Measurements from ENCODE around the gene ASXL2.
"Not testable (repeated sequence)": the region's sequence is repeated elsewhere in the genome, so short reads cannot be mapped to it uniquely, and the experiment has no call there.

Gene ASXL2

GRCh38 chr2:25728559-25728958 is 149.7 kb downstream of the ASXL2 start:
- DNase-seq: no peak

GRCh38 chr2:25726522-25726921 is 151.8 kb downstream of the ASXL2 start:
- no peak for DNase-seq

DNA sequence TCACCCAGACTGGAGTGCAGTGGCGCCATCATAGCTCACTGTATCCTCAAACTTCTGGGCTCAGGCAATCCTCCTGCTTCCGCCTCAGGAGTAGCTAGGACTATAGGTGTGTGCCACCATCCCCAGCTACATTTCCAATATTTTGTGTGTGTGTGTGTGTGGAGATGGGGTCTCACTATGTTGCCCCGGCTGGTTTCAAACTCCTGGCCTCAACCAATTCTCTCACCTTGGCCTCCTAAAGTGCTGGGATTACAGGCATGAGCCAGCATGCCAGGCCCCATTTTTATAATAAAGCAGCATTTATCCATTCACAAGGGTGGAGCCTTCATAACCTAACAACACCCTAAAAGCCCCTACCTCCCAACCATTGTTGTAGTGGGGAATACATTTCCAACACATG is 152.4 kb downstream of the ASXL2 start:
- DNase-seq: no peak

- no peak for DNase-seq
Measured at GRCh38 chr2:25724756-25725155, 153.5 kb downstream of the ASXL2 start.

DNA sequence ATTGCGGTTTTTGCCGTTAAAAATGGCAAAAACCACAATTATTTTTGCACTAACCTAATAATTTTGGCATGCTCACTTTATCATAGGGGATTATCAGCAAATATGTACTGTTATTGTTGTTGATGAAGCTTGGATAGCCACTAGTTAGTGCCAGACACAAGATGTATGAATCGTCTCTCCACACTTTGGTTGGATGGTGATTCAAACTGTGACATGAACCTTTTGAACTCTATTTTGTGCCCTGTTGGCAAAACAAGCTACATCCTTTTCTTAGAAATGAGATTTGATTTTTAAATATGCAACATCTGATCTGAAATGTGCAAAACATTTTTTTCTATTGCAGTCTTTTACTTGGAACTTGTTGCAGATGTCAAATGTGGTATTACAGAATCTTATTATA is 156.1 kb downstream of the ASXL2 start:
- DNase-seq: no peak

DNA sequence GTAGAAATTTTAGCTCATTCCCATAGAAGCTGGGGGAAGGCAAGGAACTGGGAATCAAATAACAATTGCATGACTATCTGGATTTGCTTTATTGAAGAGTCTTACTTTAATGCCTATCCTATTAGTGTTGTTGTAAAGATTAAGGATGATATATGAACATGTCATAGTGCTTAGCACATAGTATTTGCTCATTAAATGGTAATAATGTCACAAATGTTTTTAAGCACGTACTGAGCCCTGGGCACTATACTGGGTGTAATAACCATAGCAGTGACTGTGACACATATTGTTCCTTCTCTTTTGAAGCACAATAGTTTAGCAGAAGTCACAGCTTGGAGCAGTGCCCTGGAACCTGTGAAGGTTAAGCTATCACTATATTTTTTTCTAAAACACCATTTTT is 157.7 kb downstream of the ASXL2 start:
- DNase-seq: no peak

- no peak for DNase-seq
Measured at GRCh38 chr2:25714740-25715139, 163.5 kb downstream of the ASXL2 start.

- no peak for DNase-seq
Measured at GRCh38 chr2:25712455-25712854, 165.8 kb downstream of the ASXL2 start.

GRCh38 chr2:25711675-25712354 is 166.5 kb downstream of the ASXL2 start:
- DNase-seq: no peak

DNA sequence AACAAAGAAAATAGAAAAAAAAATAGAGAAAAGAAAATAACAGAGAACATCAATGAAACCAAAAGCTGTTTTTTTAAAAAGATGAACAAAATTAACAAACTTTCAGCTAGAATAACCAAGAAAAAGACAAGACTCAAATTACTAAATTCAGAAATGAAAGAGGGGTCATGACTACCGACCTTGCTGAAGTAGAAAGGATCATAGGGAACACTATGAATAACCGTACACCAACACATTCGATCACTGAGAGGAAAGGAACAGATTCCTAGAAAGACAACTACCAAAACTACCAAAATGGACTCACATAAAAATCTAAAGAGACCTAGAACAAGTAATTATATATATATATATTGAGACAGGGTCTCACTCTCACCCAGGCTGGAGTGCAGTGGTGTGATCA is 167.5 kb downstream of the ASXL2 start:
- DNase-seq: no peak

DNA sequence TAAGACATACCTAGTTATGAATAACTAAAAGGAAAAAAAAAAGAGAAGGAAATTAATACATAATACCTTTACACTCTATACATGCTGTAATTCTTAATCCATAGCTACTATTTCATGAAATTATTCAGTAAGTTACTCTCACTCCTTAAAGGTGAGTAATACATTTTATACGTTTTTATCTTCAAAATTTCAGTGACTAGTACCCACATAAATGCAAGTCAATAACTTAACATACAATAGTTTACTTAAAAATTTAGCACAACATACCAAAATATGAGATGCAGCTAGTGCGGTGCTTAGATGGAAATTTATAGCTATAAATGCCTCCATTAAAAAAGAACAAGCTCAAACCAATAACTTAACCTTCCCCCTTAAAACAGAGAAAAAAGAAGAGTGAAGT is 168.9 kb downstream of the ASXL2 start:
- no peak for DNase-seq

DNA sequence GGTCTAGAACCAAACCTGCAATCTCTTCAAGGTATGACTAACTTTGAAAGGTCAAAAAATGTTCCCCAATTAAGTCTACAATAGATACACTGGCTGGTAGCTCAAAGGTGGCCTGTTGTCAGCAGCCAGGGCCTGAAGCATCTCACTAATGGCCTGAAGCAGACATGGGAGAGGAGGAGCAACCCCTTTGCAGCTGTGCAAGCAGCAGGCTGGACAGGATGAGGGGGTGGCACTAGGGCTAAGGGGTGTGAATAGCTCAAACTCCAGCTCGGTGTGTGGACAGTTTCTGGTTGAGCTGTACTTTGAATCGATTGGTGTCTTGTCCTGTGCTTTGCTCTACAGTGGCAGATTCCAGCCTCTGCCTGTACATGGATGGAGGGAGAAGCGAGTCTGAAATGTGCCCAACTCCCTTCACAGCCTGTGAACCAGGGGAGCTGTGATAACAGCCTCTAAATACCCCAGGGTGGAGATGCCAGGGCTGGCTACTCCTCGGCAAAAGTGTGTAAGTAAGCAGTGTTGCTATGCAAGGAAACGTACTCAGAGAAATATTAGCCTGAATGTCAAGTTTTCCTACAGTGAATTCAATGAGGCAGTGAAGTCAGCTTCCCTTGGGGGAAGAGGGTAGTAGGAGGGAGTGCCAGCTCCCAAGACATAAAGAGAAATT is 170.2 kb downstream of the ASXL2 start:
- no peak for DNase-seq

DNA sequence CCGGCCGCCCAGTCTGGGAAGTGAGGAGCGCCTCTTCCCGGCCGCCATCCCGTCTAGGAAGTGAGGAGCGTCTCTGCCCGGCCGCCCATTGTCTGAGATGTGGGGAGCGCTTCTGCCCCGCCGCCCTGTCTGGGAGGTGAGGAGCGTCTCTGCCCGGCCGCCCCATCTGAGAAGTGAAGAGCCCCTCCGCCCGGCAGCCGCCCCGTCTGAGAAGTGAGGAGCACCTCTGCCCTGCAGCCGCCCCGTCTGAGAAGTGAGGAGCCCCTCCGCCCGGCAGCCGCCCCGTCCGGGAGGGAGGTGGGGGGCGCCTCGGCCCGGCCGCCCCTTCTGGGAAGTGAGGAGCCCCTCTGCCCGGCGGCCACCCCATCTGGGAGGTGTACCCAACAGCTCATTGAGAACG is 172.7 kb downstream of the ASXL2 start:
- not testable (repeated sequence) for DNase-seq

DNA sequence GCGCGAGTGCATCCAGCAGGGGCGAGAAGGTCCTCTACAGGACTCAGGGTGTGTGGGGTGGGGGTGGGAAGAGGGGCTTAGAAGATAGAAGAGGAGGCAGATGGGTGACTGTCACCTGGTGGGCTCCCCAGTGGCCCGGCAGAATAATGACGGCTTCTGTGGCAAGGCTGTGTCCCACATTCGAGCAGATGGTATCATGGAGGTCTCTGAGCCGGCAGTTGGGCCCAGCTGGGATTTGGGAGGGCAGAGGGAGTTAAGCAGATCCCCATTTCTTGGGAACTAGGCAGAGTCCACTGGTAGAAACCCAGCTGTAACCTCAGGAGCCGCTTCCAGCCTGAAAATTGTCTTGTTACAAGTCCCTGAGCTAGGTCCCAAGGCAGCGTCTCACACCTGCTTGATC is 176.5 kb downstream of the ASXL2 start:
- DNase-seq: no peak

DNA sequence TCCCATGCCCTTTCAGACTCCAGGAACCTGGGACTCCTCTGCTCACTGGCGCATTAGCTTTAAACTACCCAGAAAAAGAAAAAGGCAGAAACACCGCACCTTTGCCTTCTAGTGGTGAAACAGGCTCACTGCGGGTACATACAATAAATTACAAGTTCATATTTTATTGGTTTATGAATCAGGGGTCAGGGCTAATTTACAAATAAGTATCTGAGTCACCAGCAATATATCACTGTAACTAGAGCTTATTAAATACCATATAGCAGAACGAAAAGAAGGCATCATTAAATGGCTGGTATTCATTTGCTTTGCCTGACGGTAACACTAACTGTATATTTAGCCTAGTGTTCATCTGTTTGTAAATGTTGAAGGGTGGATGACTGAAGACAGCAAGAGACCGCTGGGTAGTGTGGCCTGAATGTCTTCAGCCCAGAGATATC is 178.0 kb downstream of the ASXL2 start:
- peak; percentile 41 for DNase-seq

DNA sequence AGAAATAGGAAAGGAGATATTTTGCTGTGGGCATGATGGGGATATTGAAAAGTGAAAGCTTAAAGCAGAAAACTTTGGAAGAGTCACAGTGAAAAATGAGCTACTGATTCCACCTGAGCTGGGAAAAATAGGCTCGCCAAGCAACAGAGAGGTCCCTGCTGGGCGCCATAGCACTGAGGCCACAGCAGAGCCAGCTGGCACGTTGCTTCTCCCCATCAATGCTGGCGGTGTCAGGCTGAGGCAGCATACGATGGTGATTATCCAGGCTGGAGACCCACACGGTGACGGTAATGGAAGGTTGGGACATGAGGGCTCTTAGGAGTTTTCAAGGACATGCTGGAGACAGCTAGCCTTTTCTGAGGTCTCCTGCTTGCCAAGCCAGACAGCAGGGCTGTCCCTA is 179.1 kb downstream of the ASXL2 start:
- no peak for DNase-seq

DNA sequence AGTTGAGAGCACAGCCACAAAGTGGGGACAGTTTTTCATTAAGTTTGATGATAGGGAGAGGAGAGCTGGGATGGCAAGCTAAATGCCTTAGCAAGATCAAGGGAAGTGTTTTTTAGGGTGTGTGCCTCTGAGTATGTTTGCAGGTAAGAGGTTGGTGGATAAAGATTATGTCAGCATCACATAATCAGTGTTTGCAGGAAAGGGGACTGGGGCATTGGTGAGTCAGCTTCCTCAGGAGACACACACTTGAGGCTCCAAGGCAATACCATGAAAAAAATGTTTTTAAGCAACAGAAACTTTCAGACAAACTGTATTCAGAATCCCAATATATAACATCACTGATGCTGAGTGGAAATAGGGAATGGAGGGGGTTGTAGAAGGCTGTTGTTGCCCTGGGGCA is 179.5 kb downstream of the ASXL2 start:
- DNase-seq: no peak

DNA sequence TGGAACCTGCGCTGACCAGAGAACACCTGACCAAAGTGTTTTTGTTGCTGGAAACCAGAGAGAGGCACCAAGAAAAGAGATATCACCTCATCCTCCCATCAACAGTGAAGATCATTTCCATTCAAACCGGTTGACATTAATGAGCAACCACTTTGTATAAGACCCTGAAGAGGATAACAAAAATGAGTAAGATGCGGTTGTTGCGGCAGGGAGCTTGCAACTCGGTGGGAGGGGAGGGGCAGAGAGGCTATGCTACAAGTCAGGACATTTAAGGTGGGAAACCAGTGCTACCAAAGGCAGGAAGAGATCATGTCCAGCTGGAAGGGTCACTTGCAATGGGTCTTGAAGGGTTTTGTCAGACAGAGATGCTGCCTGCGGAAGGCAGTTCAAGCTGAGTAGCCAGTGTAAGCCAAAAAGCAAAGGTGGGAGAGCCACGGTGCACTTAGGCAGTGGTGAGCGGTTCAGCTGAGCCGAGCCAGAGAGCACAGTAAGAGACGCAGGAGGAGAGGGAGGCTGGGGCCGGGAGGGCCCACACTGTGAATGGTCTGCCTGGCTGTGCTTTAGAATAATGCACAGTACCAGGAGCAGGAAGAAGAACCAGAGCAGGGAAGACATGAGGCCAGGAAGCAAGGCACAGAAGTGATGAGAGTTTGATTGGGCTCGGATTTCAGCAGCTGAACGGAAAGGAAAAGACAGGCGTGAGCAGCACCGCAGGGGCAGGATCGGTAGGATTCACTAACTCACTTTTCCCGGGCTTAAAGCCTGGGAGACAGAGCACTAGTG is 180.5 kb downstream of the ASXL2 start:
- no peak for DNase-seq

GRCh38 chr2:25692737-25693445 is 185.4 kb downstream of the ASXL2 start:
- no peak for DNase-seq

GRCh38 chr2:25692143-25692542 is 186.1 kb downstream of the ASXL2 start:
- no peak for DNase-seq

DNA sequence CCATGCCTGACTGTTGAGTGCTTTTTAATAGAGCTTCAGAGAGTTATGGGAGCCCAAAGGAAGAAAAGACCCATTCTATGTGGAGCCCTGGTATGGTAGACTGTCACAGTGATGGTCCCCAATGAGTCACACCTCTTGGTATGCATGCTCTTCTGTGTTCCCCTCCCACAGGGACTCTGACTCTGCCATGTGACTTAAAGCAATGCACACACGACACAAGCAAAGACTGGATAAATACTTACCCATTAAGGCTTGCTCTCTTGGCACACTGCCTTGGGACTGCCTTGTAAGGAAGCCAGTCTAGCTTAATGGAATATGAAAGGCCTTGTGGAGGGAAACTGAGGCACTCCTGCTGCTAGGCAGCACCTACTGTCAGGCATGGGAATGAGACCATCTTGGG is 188.2 kb downstream of the ASXL2 start:
- DNase-seq: no peak

- no peak for DNase-seq
Measured at GRCh38 chr2:25688236-25688635, 190.1 kb downstream of the ASXL2 start.

DNA sequence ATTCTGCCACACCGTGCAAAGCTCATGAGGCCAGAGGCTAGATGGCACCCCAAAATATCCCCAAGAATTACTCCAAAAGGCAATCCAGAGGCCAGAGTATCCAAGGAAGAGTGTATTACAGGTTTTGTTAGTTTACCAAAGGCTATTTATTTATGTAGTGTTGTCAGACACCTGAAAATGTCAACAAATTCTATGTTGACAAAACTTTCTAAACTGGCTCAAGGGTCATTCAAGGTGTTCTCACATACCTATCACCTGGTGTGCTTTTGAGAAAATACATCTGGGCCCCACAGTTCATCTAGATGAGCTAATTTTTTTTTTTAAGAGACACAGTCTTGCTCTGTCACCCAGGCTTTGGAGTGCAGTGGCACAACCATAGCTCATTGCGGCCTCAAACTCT is 192.5 kb downstream of the ASXL2 start:
- no peak for DNase-seq
